HG03460 (cell line): ENCODE data around the gene HMX1.

Experiments
- ATAC-seq: cut with Tn5 transposase; IDR thresholded peaks from one replicate; pipeline ENCODE4 v1.9.1; 2021; ENCODE audit not compliant: unreplicated experiment

The HMX1 gene

DNA sequence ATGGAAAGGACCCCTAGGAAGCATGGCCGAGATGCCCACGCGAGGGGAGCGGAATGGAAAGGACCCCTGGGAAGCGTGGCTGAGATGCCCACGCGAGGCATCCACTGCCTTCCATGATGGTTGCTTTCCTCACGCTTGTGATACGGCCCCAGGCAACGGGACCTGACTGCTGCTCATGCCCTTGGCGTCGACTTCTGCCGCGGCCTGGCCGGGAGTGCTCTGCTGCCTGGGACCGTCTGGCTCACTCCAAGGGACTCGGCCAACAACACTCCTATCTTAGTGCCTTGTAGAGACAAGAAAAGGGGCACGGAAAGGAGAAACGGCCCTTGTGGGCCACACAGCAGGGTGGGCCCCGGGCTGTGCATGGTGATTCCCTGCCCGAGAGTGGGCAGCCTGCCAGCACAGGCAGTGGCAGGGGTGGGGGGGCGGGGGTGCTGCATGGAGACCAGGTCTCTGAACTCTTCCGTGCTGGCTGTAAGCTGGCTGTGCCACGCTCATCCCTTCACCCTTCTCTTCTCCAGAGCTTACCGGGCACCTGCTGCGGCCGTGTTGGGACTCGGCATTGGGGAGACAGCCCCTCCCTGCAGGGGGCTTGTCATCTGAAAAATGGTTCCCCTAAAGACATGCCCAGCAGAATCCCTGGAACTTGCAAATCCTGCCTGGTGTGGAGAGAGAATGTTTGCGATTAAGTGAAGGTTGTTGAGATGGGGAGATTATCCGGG, 38.6 kb upstream of the HMX1 start:
- ATAC-seq, result no peak

- ATAC-seq, result no peak
Observed at GRCh38 chr4:8909548-8909947, 37.9 kb upstream of the HMX1 start.

GRCh38 chr4:8908206-8908893, 36.7 kb upstream of the HMX1 start:
- no peak for ATAC-seq

- no peak for ATAC-seq
Observed at GRCh38 chr4:8907596-8908205, 36.1 kb upstream of the HMX1 start.

DNA sequence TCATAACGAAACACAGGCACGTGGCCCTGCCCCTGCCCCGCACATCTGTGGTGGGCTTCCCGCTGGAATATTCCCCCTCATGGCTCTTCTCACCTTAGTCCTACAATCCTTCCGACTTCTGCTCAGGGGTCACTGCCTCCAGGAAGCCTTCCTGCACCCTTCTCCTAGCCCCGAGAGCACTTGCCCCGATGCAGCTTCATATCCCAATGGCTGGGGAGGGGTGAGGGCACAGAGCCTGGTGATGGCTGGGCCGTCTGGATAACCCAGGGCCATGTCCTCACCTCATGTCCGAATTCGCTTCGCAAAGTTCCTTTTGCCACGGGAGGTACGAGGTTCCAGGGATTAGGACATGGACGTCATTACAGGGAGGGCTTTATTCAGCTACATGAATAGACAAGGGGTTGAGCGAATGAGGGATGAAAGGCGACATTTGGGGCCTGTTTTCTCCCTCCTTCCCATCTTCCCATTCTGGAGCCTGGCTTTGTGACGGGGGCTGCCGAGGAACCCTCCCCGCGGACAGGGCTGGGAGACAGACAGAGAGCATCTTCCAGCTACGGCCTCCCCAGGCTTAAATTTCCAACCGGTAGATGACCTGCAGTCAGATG, 35.5 kb upstream of the HMX1 start:
- ATAC-seq, result no peak

DNA sequence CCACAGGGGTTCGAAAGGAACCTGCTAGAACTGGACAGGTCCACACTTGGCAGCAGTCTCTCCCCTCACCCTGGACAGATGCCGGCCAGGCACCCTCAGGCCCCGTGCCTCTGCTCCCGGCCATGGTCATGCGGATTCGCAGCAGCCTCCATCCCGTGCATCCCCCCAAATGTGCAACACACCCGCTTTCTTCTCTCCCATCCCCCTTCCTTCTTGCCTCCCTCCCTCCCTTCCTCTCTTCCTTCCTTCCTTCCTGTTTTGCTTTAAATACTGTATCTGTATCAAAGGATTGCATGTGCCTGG, 35.0 kb upstream of the HMX1 start:
- no peak for ATAC-seq

DNA sequence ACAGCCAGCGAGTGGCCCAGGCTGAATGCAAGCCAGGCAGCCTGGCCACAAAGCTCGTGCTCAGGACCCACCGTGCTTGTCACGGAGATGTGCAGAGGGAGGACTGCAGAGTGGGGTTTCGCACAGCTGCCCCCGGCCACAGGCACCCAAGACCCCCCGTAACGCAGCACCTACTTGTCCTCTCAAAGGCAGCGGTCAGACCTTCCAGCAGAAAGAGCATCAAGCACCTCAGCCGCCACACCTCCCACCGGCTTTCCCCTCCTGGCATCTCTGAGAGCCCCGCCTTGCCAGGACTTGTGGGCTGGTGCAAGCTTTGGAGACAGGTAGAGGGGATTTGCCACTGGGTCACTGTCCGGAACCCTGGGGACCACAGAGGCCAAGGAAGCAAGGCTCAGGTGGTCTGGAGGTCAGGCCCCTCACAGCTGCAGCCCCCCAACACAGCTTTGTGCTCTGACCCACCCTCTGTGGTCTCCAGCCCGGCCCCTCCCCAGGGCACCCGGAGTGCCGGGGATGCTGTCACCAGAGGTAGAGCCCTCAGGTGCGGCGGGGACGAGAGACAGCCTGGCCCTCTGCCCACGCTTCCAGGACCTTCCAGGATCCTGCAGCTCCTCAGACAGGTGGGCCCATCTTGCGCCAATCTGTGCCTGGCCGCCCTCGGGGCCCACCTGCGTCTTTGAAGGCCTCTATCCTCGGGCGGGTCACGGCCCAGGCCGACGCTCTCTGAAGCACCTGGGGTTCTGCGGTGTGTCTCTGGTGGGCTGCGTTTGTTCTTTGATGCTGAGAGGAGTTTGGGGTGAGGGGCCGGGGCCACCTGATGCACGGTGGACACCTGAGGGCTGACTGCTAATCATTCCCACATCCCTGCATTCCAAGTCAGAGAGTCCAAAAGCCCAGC, 34.4 kb upstream of the HMX1 start:
- no peak for ATAC-seq

GRCh38 chr4:8905226-8905772, 33.7 kb upstream of the HMX1 start:
- no peak for ATAC-seq

DNA sequence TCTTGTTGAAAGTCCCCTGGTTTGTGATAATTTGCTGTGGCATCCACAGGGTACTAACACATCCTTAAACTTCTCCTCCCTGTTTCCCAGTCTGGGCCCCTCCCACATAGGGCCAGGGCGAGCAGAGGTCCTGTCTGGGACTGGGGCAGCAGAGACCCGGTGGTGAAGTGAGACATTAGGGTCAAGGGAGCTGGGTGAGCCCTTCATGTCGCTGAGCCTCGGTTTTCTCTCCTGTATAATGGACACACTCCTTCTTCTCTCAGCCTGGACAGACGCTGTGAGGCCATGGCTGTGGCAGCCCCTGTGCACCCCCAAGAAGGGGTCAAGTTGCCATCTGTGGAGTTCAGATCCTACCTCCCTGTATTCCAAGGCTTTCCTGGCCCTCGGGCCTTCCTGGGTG, 33.0 kb upstream of the HMX1 start:
- ATAC-seq, result no peak

DNA sequence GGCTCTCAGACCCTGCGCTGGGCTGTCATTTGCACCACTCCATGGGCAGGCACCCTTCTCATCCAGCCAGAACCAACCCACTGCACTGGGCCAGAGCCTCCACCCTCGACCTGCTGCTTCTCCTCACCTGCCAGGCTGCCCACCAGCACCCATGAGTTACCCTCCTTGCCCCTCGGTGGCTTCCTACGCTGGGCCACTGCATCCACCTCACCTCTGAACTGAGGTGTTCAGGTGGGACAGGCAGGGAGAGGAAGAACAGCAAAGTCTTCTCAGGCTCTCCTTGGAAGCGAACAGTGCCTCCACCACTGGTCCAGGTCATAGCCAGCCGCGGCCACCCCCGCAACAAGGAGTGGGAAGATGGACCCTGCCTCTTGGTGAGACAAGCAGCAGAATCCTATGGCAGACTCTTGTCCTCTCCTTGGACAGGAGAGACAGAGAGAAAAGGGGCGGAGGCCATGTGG, 32.4 kb upstream of the HMX1 start:
- no peak for ATAC-seq

DNA sequence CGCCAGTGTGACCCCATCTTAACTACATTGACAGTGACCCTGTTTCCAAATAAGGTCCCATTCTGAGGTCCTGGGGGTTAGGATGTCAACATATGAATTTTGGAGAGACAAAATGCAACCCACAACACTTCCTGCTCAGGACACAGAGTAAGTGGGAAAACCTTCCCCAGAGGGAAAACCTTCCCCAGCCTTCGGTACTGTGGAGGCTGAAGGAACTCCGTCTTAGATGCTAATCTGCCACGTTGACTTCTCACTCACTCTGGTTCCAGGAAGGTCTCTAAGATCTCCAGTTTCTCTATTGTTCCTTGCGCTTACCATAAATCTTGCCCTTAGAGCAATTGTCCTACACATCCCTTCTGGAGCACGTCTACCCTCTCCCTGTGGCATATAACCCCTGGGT, 29.7 kb upstream of the HMX1 start:
- no peak for ATAC-seq

DNA sequence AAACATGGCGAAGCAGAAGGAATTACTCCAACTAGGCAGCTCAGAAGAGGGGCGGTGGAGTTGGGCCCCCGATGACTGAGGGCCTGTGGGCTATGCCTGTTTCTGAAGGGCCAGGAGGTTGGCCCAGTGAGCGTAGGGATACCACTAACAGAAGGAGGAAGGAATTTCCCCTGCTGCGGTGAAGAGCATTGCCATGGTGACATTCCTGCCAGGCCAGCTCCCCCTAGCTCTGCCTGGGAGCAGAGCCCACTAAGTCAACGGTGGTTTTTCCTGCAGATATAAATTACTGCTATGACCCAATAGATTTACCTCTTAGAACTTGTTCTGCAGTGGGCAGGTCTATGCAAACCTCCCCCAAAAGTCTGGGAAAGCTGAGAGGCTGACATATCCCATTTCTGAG, 28.9 kb upstream of the HMX1 start:
- no peak for ATAC-seq

DNA sequence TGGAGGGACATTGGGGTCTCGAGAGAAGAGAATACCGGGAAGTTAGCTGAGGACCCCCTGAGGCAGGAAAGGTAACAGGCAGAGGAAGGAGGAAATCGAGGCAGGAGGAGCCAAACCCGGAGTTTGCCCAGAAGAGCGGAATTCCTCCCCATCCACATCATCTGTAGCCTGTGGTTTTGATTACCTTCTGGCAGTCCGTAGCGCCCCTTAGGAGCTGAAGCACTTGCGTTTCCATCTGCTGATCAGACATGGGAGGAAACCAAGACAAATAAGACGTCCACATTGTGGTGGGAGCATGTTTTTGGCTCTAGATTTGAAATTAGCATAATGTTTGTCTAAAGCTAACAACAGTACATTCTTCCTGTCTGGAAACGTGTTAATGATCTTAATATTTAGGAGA, 26.8 kb upstream of the HMX1 start:
- ATAC-seq, result no peak

GRCh38 chr4:8897251-8898167, 25.9 kb upstream of the HMX1 start:
- no peak for ATAC-seq

DNA sequence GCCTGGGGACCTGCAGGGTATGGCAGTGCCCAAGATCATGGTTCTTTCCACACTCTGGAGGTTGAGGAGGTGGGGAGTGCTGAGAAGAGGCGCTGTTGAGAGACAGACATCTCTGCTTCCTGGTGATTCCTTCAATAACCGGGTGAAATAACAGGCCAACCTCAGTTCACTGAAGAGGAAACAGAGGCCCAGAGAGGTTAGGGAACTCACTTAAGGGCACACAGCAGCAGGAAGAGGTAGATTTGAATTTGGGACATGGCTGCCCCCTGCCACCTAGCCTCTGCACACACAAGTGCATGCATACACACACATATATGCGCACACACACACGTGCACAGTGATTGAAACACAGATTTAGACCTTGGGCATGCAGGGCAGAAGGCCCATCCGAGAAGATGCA, 24.9 kb upstream of the HMX1 start:
- no peak for ATAC-seq

DNA sequence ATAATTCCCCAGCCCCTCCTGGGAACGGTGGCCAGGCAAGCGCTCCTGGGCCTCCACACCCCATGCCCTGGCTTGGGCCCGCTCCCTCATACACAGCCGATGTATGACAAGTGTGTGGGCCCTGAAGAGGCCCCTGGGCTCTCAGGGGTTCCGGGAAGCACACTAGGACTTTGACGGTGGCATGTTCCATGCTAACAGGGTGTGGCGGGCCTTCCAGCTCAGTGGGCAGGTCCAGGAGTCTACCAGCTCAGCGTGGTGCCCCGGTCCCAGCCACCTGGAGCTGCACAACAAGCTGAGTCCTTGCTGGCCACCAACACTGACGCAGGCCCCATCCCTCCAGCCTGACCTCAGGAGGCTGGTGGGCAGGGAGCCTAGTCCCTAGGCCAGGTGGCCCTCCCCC, 24.4 kb upstream of the HMX1 start:
- ATAC-seq, result no peak

DNA sequence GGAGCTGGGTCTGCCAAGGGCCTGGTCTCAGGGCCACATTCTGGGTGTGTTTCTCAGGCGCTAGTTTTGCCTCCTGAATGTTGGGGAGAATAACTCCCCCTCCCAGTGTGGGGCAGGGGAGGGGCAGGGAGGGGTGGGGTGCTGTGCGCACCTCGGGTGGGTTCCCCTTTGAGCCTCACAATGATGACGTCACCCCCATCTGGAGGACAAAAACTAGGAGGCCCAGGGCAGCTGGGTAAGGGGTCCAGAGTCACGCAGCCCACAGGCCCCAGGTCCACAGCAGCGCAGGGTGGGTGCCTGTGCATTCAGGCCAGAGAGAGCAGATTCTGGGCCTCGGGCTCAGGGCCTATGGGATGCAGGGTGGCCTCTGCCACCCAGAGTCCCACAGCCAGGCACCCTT, 23.7 kb upstream of the HMX1 start:
- ATAC-seq, result no peak

- ATAC-seq, result no peak
Observed at GRCh38 chr4:8894424-8894816, 22.8 kb upstream of the HMX1 start.

GRCh38 chr4:8893624-8894423, 22.2 kb upstream of the HMX1 start:
- no peak for ATAC-seq
